Testis (tissue), 2 donors: ENCODE results near the gene KRT81.

ENCODE experiments used
- POLR2A ChIP-seq: fragments of 450-650 bp; IDR thresholded peaks from one replicate; pipeline ENCODE4 v1.6.1; 2017; ENCODE audit warnings: antibody characterized with exemption, mild to moderate bottlenecking, moderate library complexity
- TF ChIP-seq, protein P1 (sequence below), 3 experiments: fragments of 450-650 bp in 2 of 3; fragments of 200-600 bp in 1 of 3; sonication (generic) in 1 of 3; IDR thresholded peaks; one replicate each; pipeline ENCODE4 v1.5.1; 2016 to 2019; ENCODE audit warnings: antibody characterized with exemption in 3 of 3, mild to moderate bottlenecking in 2 of 3, moderate library complexity in 1 of 3

DNA sequence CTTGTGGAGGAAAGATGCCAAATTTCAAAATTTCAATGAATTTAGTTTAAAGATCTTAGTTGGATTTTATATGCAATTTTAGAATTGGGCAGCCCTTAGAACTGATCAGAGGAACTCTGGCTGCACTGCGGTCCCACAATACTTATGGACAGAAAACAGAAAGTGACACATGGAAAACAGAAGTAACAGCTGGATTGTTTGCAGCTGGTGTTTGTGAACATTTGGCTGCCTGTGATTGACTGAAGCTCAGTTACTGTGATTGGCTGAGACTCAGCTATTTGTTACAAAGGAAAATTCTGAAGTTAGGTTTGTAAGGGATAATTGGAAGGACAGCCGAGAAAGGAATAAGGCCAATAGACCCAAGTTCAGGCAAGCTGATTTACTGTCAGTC, 26.9 kb downstream of the KRT81 start:
- TF ChIP-seq, protein P1, sequence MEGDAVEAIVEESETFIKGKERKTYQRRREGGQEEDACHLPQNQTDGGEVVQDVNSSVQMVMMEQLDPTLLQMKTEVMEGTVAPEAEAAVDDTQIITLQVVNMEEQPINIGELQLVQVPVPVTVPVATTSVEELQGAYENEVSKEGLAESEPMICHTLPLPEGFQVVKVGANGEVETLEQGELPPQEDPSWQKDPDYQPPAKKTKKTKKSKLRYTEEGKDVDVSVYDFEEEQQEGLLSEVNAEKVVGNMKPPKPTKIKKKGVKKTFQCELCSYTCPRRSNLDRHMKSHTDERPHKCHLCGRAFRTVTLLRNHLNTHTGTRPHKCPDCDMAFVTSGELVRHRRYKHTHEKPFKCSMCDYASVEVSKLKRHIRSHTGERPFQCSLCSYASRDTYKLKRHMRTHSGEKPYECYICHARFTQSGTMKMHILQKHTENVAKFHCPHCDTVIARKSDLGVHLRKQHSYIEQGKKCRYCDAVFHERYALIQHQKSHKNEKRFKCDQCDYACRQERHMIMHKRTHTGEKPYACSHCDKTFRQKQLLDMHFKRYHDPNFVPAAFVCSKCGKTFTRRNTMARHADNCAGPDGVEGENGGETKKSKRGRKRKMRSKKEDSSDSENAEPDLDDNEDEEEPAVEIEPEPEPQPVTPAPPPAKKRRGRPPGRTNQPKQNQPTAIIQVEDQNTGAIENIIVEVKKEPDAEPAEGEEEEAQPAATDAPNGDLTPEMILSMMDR (IDR thresholded peaks at IDR 0.05): no peak
- no peak for TF ChIP-seq POLR2A
